ENCODE measurements around the gene MAGED4B. TPM values are rescaled to one million over a fixed set of nuclear protein-coding genes. Genes with fewer than 3 reads are reported as not detected.
"Not testable (repeated sequence)": the region's sequence is repeated elsewhere in the genome, so short reads cannot be mapped to it uniquely, and the experiment has no call there.

MAGED4B gene, protein sequence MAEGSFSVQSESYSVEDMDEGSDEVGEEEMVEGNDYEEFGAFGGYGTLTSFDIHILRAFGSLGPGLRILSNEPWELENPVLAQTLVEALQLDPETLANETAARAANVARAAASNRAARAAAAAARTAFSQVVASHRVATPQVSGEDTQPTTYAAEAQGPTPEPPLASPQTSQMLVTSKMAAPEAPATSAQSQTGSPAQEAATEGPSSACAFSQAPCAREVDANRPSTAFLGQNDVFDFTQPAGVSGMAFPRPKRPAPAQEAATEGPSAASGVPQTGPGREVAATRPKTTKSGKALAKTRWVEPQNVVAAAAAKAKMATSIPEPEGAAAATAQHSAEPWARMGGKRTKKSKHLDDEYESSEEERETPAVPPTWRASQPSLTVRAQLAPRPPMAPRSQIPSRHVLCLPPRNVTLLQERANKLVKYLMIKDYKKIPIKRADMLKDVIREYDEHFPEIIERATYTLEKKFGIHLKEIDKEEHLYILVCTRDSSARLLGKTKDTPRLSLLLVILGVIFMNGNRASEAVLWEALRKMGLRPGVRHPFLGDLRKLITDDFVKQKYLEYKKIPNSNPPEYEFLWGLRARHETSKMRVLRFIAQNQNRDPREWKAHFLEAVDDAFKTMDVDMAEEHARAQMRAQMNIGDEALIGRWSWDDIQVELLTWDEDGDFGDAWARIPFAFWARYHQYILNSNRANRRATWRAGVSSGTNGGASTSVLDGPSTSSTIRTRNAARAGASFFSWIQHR
- 18.6 and 24.2 TPM in 2 replicates for total RNA-seq

DNA sequence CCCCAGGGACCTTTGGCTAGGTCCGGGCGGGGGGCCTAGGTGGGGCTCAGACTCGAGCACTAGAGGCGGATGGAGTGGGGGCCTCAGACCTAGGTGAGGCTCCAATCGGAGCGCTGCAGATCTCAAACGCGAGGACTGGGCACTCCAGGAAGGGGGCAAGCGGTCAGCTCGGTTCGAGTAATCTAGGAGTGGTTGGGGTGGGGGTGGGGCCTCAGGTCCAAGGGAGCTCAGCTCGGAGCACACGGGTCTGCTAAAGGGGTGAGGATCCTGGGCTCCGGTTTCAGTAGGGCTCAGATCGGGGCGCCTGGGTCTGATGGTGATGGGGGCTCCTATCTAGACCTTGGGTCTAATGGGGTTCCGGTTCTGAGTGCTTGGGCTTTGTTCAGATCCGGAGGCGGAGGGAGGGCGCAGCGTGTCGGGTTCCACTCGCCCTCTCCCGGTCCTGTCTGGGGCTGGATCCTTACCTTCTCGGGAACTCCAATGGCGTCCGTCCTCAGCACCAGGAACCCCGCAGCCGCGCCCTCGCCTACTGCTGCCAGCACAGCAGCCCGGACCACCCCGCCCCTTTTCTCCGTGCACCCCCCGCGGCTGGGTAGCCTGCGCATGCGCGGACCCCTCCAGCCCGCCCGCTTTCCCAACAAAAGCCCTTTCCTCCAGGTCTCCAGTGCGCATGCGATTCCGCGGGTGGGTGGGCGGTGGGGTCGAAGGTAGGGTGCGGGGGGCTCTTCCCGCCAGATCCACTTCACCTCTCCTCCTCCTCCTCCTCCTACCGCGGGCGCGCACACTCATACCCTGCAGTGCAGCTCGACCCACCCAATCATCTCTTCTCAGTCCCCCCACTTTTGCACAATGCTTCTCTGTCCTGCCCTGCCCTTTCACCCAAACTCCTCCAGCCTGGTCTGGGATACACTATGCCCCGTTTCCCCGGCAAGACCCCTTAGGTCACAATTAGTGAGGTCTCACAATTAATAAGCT is at the start of gene MAGED4B:
TSS of gene MAGED4B (minus strand) at position 518 of the 975 bp plus-strand sequence. CDS start 1,011 bp downstream, outside the sequence.
- H3K4me3 ChIP-seq (ENCODE audit: low read depth, low read length); DNase-seq (ENCODE audit: low read depth): not testable (repeated sequence)

DNA sequence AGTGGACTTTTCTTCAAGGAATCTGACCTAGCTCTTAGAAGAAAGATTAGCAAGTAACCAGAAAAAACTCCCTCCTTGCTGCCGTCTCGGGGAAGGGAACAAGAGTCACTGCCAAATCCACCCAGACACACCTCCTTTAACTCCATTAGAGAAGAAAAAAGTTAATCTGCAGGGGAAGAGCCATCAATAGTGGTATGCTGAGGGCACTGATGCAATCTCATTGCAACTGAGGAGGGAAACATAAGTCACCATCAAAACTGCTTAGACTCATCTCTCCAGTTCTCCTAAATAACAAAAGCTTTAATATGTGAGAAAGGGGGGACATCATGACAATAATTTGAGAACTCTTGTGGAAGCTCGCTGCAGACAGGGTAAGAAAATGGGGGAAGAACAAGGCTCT is 49.3 kb upstream of the MAGED4B start:
- H3K4me3 ChIP-seq (ENCODE audit: low read depth, low read length), result no peak overlapping the region
- TF ChIP-seq, protein P1, sequence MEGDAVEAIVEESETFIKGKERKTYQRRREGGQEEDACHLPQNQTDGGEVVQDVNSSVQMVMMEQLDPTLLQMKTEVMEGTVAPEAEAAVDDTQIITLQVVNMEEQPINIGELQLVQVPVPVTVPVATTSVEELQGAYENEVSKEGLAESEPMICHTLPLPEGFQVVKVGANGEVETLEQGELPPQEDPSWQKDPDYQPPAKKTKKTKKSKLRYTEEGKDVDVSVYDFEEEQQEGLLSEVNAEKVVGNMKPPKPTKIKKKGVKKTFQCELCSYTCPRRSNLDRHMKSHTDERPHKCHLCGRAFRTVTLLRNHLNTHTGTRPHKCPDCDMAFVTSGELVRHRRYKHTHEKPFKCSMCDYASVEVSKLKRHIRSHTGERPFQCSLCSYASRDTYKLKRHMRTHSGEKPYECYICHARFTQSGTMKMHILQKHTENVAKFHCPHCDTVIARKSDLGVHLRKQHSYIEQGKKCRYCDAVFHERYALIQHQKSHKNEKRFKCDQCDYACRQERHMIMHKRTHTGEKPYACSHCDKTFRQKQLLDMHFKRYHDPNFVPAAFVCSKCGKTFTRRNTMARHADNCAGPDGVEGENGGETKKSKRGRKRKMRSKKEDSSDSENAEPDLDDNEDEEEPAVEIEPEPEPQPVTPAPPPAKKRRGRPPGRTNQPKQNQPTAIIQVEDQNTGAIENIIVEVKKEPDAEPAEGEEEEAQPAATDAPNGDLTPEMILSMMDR (IDR thresholded peaks at IDR 0.05; ENCODE audit: insufficient read depth, low read depth, low read length), result no peak
- no peak for DNase-seq (ENCODE audit: low read depth)

DNA sequence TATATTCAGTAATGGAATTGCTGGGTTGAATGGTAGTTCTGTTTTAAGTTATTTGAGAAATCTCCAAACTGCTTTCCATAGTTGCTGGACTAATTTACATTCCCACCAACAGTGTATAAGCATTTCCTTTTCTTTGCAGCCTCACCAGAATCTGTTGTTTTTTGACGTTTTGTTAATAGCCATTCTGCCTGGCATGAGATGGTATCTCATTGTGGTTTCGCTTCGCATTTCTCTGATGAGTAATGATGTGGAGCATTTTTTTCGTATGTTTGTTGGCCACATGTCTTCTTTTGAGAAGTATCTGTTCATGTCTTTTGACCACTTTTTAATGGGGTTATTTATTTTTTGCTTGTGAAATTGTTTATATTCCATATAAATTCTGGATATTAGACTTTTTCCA is 13.6 kb upstream of the MAGED4B start:
- no peak overlapping the region for H3K4me3 ChIP-seq (ENCODE audit: low read depth, low read length)
- TF ChIP-seq, protein P1 (IDR thresholded peaks at IDR 0.05; ENCODE audit: insufficient read depth, low read depth, low read length), result no peak
- DNase-seq (ENCODE audit: low read depth), result peak; percentile 34

DNA sequence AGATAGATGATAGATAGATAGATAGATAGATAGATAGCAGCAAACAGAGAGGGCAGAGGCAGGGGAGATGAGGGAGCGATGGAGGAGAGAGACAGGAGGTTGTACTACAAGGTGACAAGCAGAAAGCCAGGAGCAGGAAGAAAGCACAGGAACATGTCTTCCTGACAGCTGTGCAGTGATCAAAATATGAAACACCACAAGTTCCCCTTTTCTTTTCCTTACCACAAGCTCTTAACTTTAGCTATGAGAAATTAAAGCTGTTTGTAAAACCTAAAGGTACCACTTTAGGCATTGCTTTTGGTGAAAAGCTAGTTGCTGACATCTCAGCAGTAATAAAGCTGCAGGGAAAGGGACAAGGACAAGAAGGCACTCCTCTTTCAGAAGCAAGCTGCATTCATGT is 9.1 kb upstream of the MAGED4B start:
- no peak for DNase-seq (ENCODE audit: low read depth)
- TF ChIP-seq, protein P1 (IDR thresholded peaks at IDR 0.05; ENCODE audit: insufficient read depth, low read depth, low read length), result no peak
- H3K4me3 ChIP-seq (ENCODE audit: low read depth, low read length), result no peak overlapping the region

DNA sequence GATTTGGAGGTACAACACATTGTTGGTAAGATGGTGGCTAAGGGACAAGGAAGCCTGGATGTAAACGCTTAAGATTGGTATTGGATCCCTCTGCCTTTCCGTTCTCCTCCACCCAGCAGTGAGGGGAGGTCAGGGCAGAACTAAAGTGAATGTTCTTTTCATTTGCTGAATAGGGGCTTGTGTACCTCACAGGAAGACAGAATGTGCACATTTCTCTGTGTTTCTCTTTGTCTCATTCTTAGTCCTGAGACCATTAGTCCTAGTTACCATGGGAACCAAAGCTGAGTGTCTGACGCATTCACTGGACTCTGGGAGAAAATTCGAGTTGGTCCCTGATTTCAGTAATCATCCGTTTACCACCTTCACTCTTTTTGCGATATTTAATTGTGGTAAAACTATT is 26.7 kb downstream of the MAGED4B start:
- not testable (repeated sequence) for H3K4me3 ChIP-seq (ENCODE audit: low read depth, low read length); DNase-seq (ENCODE audit: low read depth)

DNA sequence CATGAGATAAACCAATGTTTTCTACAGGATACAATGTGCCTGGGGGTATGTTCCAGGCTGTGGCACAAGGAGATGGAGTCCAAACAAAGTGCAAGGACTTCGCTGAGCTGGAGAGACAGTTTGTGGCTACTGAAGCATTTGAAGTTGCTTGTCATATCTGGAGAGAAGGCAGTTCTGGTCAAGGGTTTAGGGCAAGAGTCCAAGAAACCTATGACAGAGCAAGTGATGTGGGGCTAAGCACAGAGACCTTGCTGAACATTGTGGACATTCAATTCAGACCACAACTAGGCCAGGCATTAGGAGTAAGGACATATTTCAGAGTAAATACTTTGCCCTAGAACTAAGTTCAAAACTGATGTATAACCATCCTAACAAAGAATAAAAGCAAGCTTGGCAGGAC is 34.8 kb downstream of the MAGED4B start:
- no peak for DNase-seq (ENCODE audit: low read depth)
- TF ChIP-seq, protein P1 (IDR thresholded peaks at IDR 0.05; ENCODE audit: insufficient read depth, low read depth, low read length), result no peak

DNA sequence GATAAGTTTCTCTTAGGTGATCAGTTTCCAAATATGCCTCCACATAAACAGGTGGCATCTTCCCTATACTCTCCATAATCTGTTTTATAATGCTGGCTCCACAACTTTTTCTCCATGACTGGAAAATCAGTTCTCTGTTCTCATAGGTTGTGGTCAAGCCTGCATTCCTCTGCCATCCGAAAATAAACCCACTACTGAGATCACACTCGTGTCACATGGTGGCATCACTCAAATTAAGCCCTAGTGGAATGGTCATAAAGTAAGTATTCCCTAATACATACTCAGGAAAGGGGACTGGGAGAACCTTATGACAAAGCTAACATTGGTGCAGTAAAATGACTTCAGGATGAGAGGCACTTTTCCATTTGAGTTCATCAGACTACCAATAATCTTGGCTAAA is 37.6 kb downstream of the MAGED4B start:
- no peak for DNase-seq (ENCODE audit: low read depth)
- H3K4me3 ChIP-seq (ENCODE audit: low read depth, low read length), result no peak overlapping the region
- TF ChIP-seq, protein P1 (IDR thresholded peaks at IDR 0.05; ENCODE audit: insufficient read depth, low read depth, low read length), result no peak

More for the DNA sequence above, 34.8 kb downstream of the MAGED4B start:
- no peak overlapping the region for H3K4me3 ChIP-seq (ENCODE audit: low read depth, low read length)
